GM18870 (cell line): ENCODE measurements around the gene MLLT10.
A peak's percentile ranks its signal among the peaks of the same experiment; 100 is the strongest.

Experiments
- ATAC-seq: cut with Tn5 transposase; IDR thresholded peaks from one replicate; pipeline ENCODE4 v1.9.1; 2021; ENCODE audit warnings: moderate library complexity; ENCODE audit not compliant: unreplicated experiment

MLLT10 gene

GRCh38 chr10:21533467-21534279 is at the start of gene MLLT10:
MLLT10 (plus strand) TSS chr10:21534232; CDS start chr10:21534645, 413 bp downstream.
- ATAC-seq, result peak; percentile 47

- no peak for ATAC-seq
Observed at GRCh38 chr10:21487416-21488180, 46.4 kb upstream of the MLLT10 start.

- no peak for ATAC-seq
Observed at GRCh38 chr10:21488246-21488956, 45.6 kb upstream of the MLLT10 start.

- ATAC-seq, result no peak
Observed at GRCh38 chr10:21488957-21489446, 45.0 kb upstream of the MLLT10 start.

- ATAC-seq, result no peak
Observed at GRCh38 chr10:21490028-21490710, 43.9 kb upstream of the MLLT10 start.

- no peak for ATAC-seq
Observed at GRCh38 chr10:21490711-21491105, 43.3 kb upstream of the MLLT10 start.

- no peak for ATAC-seq
Observed at GRCh38 chr10:21492421-21492820, 41.6 kb upstream of the MLLT10 start.

- ATAC-seq, result no peak
Observed at GRCh38 chr10:21493784-21494183, 40.2 kb upstream of the MLLT10 start.

GRCh38 chr10:21494191-21495001 is 39.6 kb upstream of the MLLT10 start:
- ATAC-seq, result no peak

GRCh38 chr10:21495002-21495751 is 38.9 kb upstream of the MLLT10 start:
- peak; percentile 6 for ATAC-seq

GRCh38 chr10:21495752-21496342 is 38.2 kb upstream of the MLLT10 start:
- ATAC-seq, result peak; percentile 45

GRCh38 chr10:21496343-21497176 is 37.5 kb upstream of the MLLT10 start:
- ATAC-seq, result no peak

- ATAC-seq, result no peak
Observed at GRCh38 chr10:21497177-21497807, 36.7 kb upstream of the MLLT10 start.

GRCh38 chr10:21498377-21498776 is 35.7 kb upstream of the MLLT10 start:
- no peak for ATAC-seq

GRCh38 chr10:21498986-21499385 is 35.0 kb upstream of the MLLT10 start:
- ATAC-seq, result no peak

- no peak for ATAC-seq
Observed at GRCh38 chr10:21499701-21500577, 34.1 kb upstream of the MLLT10 start.

GRCh38 chr10:21500578-21500910 is 33.5 kb upstream of the MLLT10 start:
- ATAC-seq, result no peak
